GM12878 (cell line): ENCODE data around the gene SLC47A2. TPM values are rescaled to one million over a fixed set of nuclear protein-coding genes. Genes with fewer than 3 reads are reported as not detected.

ENCODE experiments used
- ATAC-seq: fragments of 200-7000 bp; cut with Tn5 transposase; 3 replicates; pipeline ENCODE4 v1.9.1; 2020; ENCODE audit warnings: mild to moderate bottlenecking, moderate library complexity
- BruUV-seq: library from RNA; stranded (reverse); fragments of 400-500 nt; replicated peaks from 2 replicates; lab custom pipeline; 2021; lab: Mats Ljungman, UMichigan
- CTCF ChIA-PET: fragments of 300-600 bp; sonication (Branson Sonifier 250); formaldehyde crosslinking; extraction: SDS; loops from one replicate; lab custom pipeline; 2021; ENCODE audit warnings: inconsistent platforms; lab: Yijun Ruan, JAX
- POLR2A ChIA-PET: fragments of 350-600 bp; formaldehyde crosslinking; extraction: SDS; loops from one replicate; lab custom pipeline; 2021; ENCODE audit warnings: inconsistent platforms; lab: Charles Lee
- RAD21 ChIA-PET: fragments of 300-600 bp; sonication (Branson Sonifier 250); formaldehyde crosslinking; loops from one replicate; lab custom pipeline; 2023; ENCODE audit warnings: antibody characterized with exemption; ENCODE audit not compliant: unreplicated experiment; lab: Charles Lee
- SMC1A ChIA-PET: fragments of 300-600 bp; sonication (Branson Sonifier 250); formaldehyde crosslinking; loops from one replicate; lab custom pipeline; 2023; ENCODE audit not compliant: unreplicated experiment, uncharacterized antibody; lab: Charles Lee
- DNase-seq: peaks from one replicate; pipeline ENCODE4 v3.0.0-alpha.2; 2011; ENCODE audit warnings: low read depth, low spot score
- FAIRE-seq: peaks from 3 replicates; lab custom pipeline; 2011; peaks lifted over from hg19 to GRCh38; lab: Jason Lieb, UNC
- H2AFZ ChIP-seq: 2 replicates; pipeline ENCODE4 v1.6.0; 2011; ENCODE audit warnings: low read depth, low read length, control low read depth; ENCODE audit not compliant: control insufficient read depth
- H3K27ac ChIP-seq: 2 replicates; pipeline ENCODE4 v1.5.1; 2011; ENCODE audit warnings: control low read depth; ENCODE audit not compliant: control insufficient read depth, insufficient read depth
- H3K27me3 ChIP-seq, 2 experiments: replicated peaks in 1 of 2; 2 replicates each; pipeline versions ENCODE4 v1.6.0 to v1.6.1; 2011; ENCODE audit warnings: low read length in 1 of 2; ENCODE audit not compliant: control insufficient read depth in 2 of 2, insufficient read depth in 2 of 2
- H3K36me3 ChIP-seq, 2 experiments: 2 replicates each; pipeline ENCODE4 v1.5.1; 2011; ENCODE audit warnings: low read length in 1 of 2; ENCODE audit not compliant: control insufficient read depth in 2 of 2, insufficient read depth in 2 of 2
- H3K4me1 ChIP-seq: 2 replicates; pipeline ENCODE4 v1.6.1; 2011; ENCODE audit warnings: mild to moderate bottlenecking, low read length, moderate library complexity, mixed read lengths; ENCODE audit not compliant: control insufficient read depth, insufficient read depth
- H3K4me2 ChIP-seq: 2 replicates; pipeline ENCODE4 v1.6.0; 2011; ENCODE audit warnings: control low read depth; ENCODE audit not compliant: control insufficient read depth, insufficient read depth
- H3K4me3 ChIP-seq: fragments of 200-600 bp; sonication (generic); 2 replicates; pipeline ENCODE4 v1.5.1; 2016
- H3K79me2 ChIP-seq: 2 replicates; pipeline ENCODE4 v1.6.0; 2011; ENCODE audit warnings: low read length; ENCODE audit not compliant: control insufficient read depth, insufficient read depth
- H3K9ac ChIP-seq: 2 replicates; pipeline ENCODE4 v1.8.0; 2011; ENCODE audit warnings: low read length, control low read depth, mixed read lengths; ENCODE audit not compliant: control insufficient read depth, insufficient read depth
- H3K9me3 ChIP-seq: replicated peaks from 3 replicates; pipeline ENCODE4 v1.5.1; 2011; ENCODE audit warnings: mild to moderate bottlenecking, low read length; ENCODE audit not compliant: control insufficient read depth, insufficient read depth
- H4K20me1 ChIP-seq: 2 replicates; pipeline ENCODE4 v1.6.0; 2011; ENCODE audit not compliant: control insufficient read depth, insufficient read depth
- CHD2 ChIP-seq: IDR thresholded peaks from 2 replicates; pipeline ENCODE4 v1.6.1; 2011; ENCODE audit warnings: low read depth, low read length, improper control_type of control experiment, borderline replicate concordance
- FOXK2 ChIP-seq: fragments of 450-650 bp; IDR thresholded peaks from 2 replicates; pipeline ENCODE4 v1.6.1; 2017; ENCODE audit warnings: mild to moderate bottlenecking, moderate library complexity
- KDM1A ChIP-seq: fragments of 200-600 bp; sonication (generic); IDR thresholded peaks from 2 replicates; pipeline ENCODE4 v1.6.1; 2016; ENCODE audit warnings: borderline replicate concordance
- MYC ChIP-seq: IDR thresholded peaks from 2 replicates; pipeline ENCODE4 v1.6.1; 2011; ENCODE audit warnings: mild to moderate bottlenecking, low read length, moderate library complexity, inconsistent platforms; ENCODE audit not compliant: insufficient read depth, insufficient replicate concordance, insufficient read length, severe bottlenecking
- NFYB ChIP-seq: IDR thresholded peaks from 2 replicates; pipeline ENCODE4 v1.6.1; 2011; ENCODE audit warnings: low read depth, mild to moderate bottlenecking, low read length, improper control_type of control experiment, moderate library complexity; ENCODE audit not compliant: insufficient read depth
- NR2C2 ChIP-seq: IDR thresholded peaks from 2 replicates; pipeline ENCODE4 v1.6.1; 2011; ENCODE audit warnings: borderline replicate concordance, low read depth; ENCODE audit not compliant: control insufficient read depth, insufficient read length
- PAX8 ChIP-seq: fragments of 450-650 bp; IDR thresholded peaks from 2 replicates; pipeline ENCODE4 v1.6.1; 2017; ENCODE audit warnings: mild to moderate bottlenecking, moderate library complexity
- RAD21 ChIP-seq: IDR thresholded peaks from 2 replicates; pipeline ENCODE4 v1.6.1; 2011; ENCODE audit warnings: mild to moderate bottlenecking, low read depth, low read length, moderate library complexity; ENCODE audit not compliant: insufficient read depth
- RBBP5 ChIP-seq: fragments of 200-600 bp; sonication (generic); conservative IDR thresholded peaks from 2 replicates; pipeline ENCODE4 v1.6.1; 2016
- RCOR1 ChIP-seq: conservative IDR thresholded peaks from 2 replicates; pipeline ENCODE4 v1.6.1; 2012; ENCODE audit warnings: low read depth, low read length, improper control_type of control experiment
- REST ChIP-seq: IDR thresholded peaks from 2 replicates; pipeline ENCODE4 v1.6.1; 2012; ENCODE audit warnings: mild to moderate bottlenecking, low read depth, low read length
- SKIL ChIP-seq: fragments of 450-650 bp; IDR thresholded peaks from 2 replicates; pipeline ENCODE4 v1.6.1; 2017; ENCODE audit warnings: mild to moderate bottlenecking, low read depth, inconsistent platforms; ENCODE audit not compliant: poor library complexity, severe bottlenecking
- SMAD5 ChIP-seq: IDR thresholded peaks from 2 replicates; pipeline ENCODE4 v1.6.1; 2016; ENCODE audit warnings: antibody characterized with exemption, low read depth
- TCF3 ChIP-seq: IDR thresholded peaks from 2 replicates; pipeline ENCODE4 v1.6.1; 2012; ENCODE audit warnings: low read depth, mild to moderate bottlenecking, low read length, borderline replicate concordance; ENCODE audit not compliant: insufficient read depth
- WGBS: methylation state at CpG from one replicate; pipeline ENCODE4 v1.1.6; 2016; ENCODE audit warnings: low lambda C conversion rate; ENCODE audit not compliant: insufficient replicate concordance, insufficient coverage; ENCODE audit errors: missing lambda C conversion rate; 5-methylcytosine and 5-hydroxymethylcytosine counted together
- in situ Hi-C: fragments of 300-500 bp; cut with MboI; formaldehyde crosslinking; loops from 9 replicates; pipeline ENCODE4 v1.14.3; 2018; ENCODE audit warnings: mixed read lengths
- intact Hi-C: fragments of 100-400 bp; cut with micrococcal nuclease; formaldehyde crosslinking; loops from one replicate; pipeline ENCODE4 v1.14.2; 2022; ENCODE audit not compliant: unreplicated experiment
- polyA plus RNA-seq, 11 experiments: library from polyadenylated mRNA; depleted of rRNA in 4 of 11; unstranded in 6 of 11; stranded (reverse) in 5 of 11; fragments of >200 nt; fragmentation: Nextera tagmentation in 4 of 11; fragmentation: Illumina TruSeq in 1 of 11; extraction: Ambion mirVana in 4 of 11; extraction: Trizol in 1 of 11; gene quantifications; 1 replicate in 1 of 11; 2 replicates in 10 of 11; pipeline versions ENCODE4 v1.2.1 to v1.2.3, GENCODE V29; 2011 to 2016; ENCODE audit warnings: inconsistent platforms in 2 of 11, missing spikeins in 2 of 11, low read depth in 1 of 11
- total RNA-seq, 4 experiments: library from RNA; depleted of rRNA in 3 of 4; stranded (reverse); fragments of >200 nt in 3 of 4; fragmentation: Illumina TruSeq in 1 of 4; extraction: Trizol in 1 of 4; gene quantifications; 2 replicates each; pipeline versions ENCODE4 v1.2.1 to v1.2.3, GENCODE V29; 2013 to 2021
- TF ChIP-seq, protein P1 (sequence below): IDR thresholded peaks from 2 replicates; pipeline ENCODE4 v1.6.1; 2012; ENCODE audit warnings: improper control_type of control experiment, low read depth, low read length; ENCODE audit not compliant: insufficient replicate concordance

Gene SLC47A2
- total and polyA plus RNA-seq, 10 of the 15 experiments (the other 5 are each of a cell fraction or from before 2014, with no cell fraction given) = not detected

- H2AFZ ChIP-seq = no peak overlapping the region
- WGBS = 59% methylated on average over 14 of the region's 14 CpGs
- SMC1A ChIA-PET = no interaction called here
- H3K4me3 ChIP-seq = no peak overlapping the region
- no peaks in the 10 kb centered on the region for H3K36me3 ChIP-seq
- in situ Hi-C loops = no loop called here
- H4K20me1 ChIP-seq = no peaks in the 10 kb centered on the region
- intact Hi-C loops = no loop called here
- POLR2A ChIA-PET = no interaction called here
- no peaks in the 10 kb centered on the region for H3K27me3 ChIP-seq
- CTCF ChIA-PET = no interaction called here
- H3K9ac ChIP-seq = no peak overlapping the region
- FAIRE-seq = no peak
- ATAC-seq = no peak
- RAD21 ChIA-PET = no interaction called here
- H3K4me2 ChIP-seq = no peak overlapping the region
- H3K4me1 ChIP-seq = no peaks in the 10 kb centered on the region
- no peaks in the 10 kb centered on the region for H3K9me3 ChIP-seq
- BruUV-seq = no TSS peak
- H3K79me2 ChIP-seq = no peaks in the 10 kb centered on the region
- DNase-seq = no peak
- H3K27ac ChIP-seq = no peak overlapping the region
- TF ChIP-seq RBBP5 (no peak), NR2C2 (no peak), SMAD5 (no peak), SKIL (no peak), PAX8 (no peak), NFYB (no peak), FOXK2 (no peak), CHD2 (no peak), MYC (no peak), REST (no peak), RCOR1 (no peak), KDM1A (no peak), RAD21 (no peak), TCF3 (no peak)
- TF ChIP-seq, protein P1, sequence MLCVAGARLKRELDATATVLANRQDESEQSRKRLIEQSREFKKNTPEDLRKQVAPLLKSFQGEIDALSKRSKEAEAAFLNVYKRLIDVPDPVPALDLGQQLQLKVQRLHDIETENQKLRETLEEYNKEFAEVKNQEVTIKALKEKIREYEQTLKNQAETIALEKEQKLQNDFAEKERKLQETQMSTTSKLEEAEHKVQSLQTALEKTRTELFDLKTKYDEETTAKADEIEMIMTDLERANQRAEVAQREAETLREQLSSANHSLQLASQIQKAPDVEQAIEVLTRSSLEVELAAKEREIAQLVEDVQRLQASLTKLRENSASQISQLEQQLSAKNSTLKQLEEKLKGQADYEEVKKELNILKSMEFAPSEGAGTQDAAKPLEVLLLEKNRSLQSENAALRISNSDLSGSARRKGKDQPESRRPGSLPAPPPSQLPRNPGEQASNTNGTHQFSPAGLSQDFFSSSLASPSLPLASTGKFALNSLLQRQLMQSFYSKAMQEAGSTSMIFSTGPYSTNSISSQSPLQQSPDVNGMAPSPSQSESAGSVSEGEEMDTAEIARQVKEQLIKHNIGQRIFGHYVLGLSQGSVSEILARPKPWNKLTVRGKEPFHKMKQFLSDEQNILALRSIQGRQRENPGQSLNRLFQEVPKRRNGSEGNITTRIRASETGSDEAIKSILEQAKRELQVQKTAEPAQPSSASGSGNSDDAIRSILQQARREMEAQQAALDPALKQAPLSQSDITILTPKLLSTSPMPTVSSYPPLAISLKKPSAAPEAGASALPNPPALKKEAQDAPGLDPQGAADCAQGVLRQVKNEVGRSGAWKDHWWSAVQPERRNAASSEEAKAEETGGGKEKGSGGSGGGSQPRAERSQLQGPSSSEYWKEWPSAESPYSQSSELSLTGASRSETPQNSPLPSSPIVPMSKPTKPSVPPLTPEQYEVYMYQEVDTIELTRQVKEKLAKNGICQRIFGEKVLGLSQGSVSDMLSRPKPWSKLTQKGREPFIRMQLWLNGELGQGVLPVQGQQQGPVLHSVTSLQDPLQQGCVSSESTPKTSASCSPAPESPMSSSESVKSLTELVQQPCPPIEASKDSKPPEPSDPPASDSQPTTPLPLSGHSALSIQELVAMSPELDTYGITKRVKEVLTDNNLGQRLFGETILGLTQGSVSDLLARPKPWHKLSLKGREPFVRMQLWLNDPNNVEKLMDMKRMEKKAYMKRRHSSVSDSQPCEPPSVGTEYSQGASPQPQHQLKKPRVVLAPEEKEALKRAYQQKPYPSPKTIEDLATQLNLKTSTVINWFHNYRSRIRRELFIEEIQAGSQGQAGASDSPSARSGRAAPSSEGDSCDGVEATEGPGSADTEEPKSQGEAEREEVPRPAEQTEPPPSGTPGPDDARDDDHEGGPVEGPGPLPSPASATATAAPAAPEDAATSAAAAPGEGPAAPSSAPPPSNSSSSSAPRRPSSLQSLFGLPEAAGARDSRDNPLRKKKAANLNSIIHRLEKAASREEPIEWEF = no peak
These were observed 21.7 kb upstream of the SLC47A2 start for GRCh38 chr17:19738073-19738449.
